Right lobe of liver (tissue), 6 donors: Measurements from ENCODE around the gene PIM3. TPM values are rescaled to one million over a fixed set of nuclear protein-coding genes. Genes with fewer than 3 reads are reported as not detected.

Experiments
- ATAC-seq, 4 donors: fragments of 200-7000 bp; cut with Tn5 transposase; one replicate each; pipeline ENCODE4 v1.9.1; 2020; ENCODE audit warnings: mild to moderate bottlenecking in 4 of 4, moderate library complexity in 4 of 4
- DNase-seq, 3 donors: peaks; one replicate each; pipeline ENCODE4 v3.0.0-alpha.2; 2020
- H3K27ac ChIP-seq, 3 donors: fragments of 200-600 bp; one replicate each; pipeline ENCODE4 v1.8.0; 2022
- H3K27me3 ChIP-seq, 2 donors: fragments of 200-600 bp; one replicate each; pipeline ENCODE4 v1.8.0; 2022
- H3K36me3 ChIP-seq, 4 donors: fragments of 200-600 bp; sonication (generic) in 1 of 4; one replicate each; pipeline versions ENCODE4 v1.5.1 to v1.8.0; 2017 to 2022; ENCODE audit warnings: control low read depth in 1 of 4
- H3K4me1 ChIP-seq, 4 donors: fragments of 200-600 bp; sonication (generic) in 1 of 4; one replicate each; pipeline versions ENCODE4 v1.5.1 to v1.8.0; 2017 to 2022; ENCODE audit warnings: control low read depth in 1 of 4
- H3K4me3 ChIP-seq, 3 donors: fragments of 200-600 bp; one replicate each; pipeline ENCODE4 v1.8.0; 2022
- H3K9me3 ChIP-seq, 4 donors: fragments of 200-600 bp; sonication (generic) in 1 of 4; one replicate each; pipeline versions ENCODE4 v1.5.1 to v1.8.0; 2017 to 2022; ENCODE audit warnings: control low read depth in 1 of 4
- POLR2A ChIP-seq: fragments of 450-650 bp; IDR thresholded peaks from one replicate; pipeline ENCODE4 v1.6.1; 2017; ENCODE audit warnings: antibody characterized with exemption, mild to moderate bottlenecking
- WGBS: methylation state at CpG from one replicate; pipeline ENCODE4 v1.1.6; 2018; ENCODE audit warnings: low coverage, low lambda C conversion rate; ENCODE audit not compliant: insufficient coverage; ENCODE audit errors: missing lambda C conversion rate; 5-methylcytosine and 5-hydroxymethylcytosine counted together
- intact Hi-C, 2 donors: fragments of 100-400 bp; cut with DNase I; formaldehyde crosslinking; loops; one replicate each; pipeline versions ENCODE4 v1.11.2 to v1.14.1; 2022
- total RNA-seq, 6 experiments: library from RNA; depleted of rRNA in 2 of 6; stranded (reverse); fragments of >200 nt in 2 of 6; fragmentation: NEBNext Ultra II Directional in 3 of 6; extraction: Animal tissue kit (Norgen Biotek cat#: 25700) in 3 of 6; gene quantifications; one replicate each; pipeline versions ENCODE4 v1.1.0 to v1.2.4, GENCODE V29; 2016 to 2023
- TF ChIP-seq, protein P1 (sequence below), 4 donors: fragments of 200-600 bp in 3 of 4; fragments of 450-650 bp in 1 of 4; IDR thresholded peaks; one replicate each; pipeline versions ENCODE4 v1.5.1 to v1.8.0; 2016 to 2022; ENCODE audit warnings: antibody characterized with exemption in 4 of 4, mild to moderate bottlenecking in 2 of 4
- donor health status: DM: no; HTN: yes; CAD: no.
- donor health status: DM: no; HTN: no; CAD: no.
- donor health status: DM: no; HTN: no; CAD: no.
- donor health status: DM: no; HTN: yes; CAD: no.
- donor health status: DM: no; HTN: yes; CAD: no.

The PIM3 gene
- total RNA-seq, 6 experiments from 2014 or later = 26.7 to 64.4 (median 32.8) TPM

DNA sequence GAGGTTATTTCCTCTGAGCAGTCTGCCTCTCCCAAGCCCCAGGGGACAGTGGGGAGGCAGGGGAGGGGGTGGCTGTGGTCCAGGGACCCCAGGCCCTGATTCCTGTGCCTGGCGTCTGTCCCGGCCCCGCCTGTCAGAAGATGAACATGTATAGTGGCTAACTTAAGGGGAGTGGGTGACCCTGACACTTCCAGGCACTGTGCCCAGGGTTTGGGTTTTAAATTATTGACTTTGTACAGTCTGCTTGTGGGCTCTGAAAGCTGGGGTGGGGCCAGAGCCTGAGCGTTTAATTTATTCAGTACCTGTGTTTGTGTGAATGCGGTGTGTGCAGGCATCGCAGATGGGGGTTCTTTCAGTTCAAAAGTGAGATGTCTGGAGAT, 3.1 kb downstream of the PIM3 start:
- DNase-seq (peak in 2 of 3 donors; percentile 28 to 56), ATAC-seq (no peak)
- intact Hi-C loops = no loop called here
- TF ChIP-seq, protein P1, sequence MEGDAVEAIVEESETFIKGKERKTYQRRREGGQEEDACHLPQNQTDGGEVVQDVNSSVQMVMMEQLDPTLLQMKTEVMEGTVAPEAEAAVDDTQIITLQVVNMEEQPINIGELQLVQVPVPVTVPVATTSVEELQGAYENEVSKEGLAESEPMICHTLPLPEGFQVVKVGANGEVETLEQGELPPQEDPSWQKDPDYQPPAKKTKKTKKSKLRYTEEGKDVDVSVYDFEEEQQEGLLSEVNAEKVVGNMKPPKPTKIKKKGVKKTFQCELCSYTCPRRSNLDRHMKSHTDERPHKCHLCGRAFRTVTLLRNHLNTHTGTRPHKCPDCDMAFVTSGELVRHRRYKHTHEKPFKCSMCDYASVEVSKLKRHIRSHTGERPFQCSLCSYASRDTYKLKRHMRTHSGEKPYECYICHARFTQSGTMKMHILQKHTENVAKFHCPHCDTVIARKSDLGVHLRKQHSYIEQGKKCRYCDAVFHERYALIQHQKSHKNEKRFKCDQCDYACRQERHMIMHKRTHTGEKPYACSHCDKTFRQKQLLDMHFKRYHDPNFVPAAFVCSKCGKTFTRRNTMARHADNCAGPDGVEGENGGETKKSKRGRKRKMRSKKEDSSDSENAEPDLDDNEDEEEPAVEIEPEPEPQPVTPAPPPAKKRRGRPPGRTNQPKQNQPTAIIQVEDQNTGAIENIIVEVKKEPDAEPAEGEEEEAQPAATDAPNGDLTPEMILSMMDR (IDR thresholded peaks at IDR 0.05) = no peak
- TF ChIP-seq POLR2A = no peak
- Histone ChIP-seq H3K36me3 (peaks cover 7 to 18% (median 12%) of the 10 kb centered on the region in 4 donors), H3K4me3 (peak overlapping the region; percentile 87 to 98 (median 95)), H3K4me1 (peaks cover 0 to 69% (median 40%) of the 10 kb centered on the region in 4 donors), H3K27ac (peak overlapping the region; percentile 88 to 97 (median 93)), H3K9me3 (no peaks in the 10 kb centered on the region), H3K27me3 (no peaks in the 10 kb centered on the region)
- 47% methylated on average over 3 of the region's 6 CpGs for WGBS

DNA sequence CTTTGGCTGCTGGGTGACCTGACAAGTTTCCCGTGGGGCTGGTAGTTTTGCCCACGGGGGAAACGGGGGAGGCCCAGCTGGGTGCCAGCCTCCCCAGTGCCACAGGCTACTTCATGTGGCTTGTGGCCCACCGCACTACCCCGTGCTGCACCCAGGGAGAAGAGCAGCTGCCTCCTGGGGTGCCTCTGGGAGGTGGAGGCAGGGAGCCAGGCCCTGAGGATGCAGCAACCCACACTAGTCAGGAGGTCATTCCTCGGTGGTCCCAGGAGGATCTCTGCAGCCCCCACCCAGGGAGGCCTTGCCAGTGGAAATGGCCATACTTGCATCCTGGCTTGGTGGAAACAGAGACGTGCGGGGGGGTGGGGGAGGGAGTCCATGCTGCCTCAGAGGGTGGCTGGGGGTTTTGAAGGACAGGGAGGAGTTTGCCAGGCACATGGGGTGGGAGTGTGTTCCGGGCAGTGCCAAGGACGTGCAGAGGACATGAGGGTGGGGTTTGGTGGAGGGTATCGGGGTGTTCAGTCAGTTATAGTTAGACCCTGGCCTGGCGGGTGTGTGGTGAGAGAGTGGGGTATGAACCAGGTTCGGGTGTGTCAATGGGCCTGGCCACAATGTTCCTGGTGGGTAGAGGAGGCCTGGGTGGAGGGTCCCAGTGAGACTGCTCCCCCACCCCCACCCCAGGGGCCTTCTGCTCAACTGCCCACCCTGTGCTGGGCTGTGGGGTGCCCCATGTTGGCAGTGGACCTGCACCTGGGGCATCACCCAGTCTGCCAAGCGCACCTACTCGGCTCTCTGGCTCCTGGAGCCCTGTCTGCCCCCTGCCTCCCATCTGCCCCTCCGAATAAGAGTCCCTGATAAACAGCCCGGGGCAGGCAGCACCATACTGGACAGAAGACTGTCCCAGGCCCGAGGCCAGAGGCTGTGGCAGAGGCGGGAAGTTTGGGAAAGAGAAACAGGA, 3.8 kb downstream of the PIM3 start:
- ATAC-seq (no peak), DNase-seq (peak in 2 of 3 donors; percentile 35 to 49)
- peak; percentile 18 for TF ChIP-seq POLR2A
- TF ChIP-seq, protein P1 (IDR thresholded peaks at IDR 0.05) = no peak
- Histone ChIP-seq H3K9me3 (no peaks in the 10 kb centered on the region), H3K27me3 (no peaks in the 10 kb centered on the region), H3K4me1 (peaks cover 0 to 74% (median 42%) of the 10 kb centered on the region in 4 donors), H3K27ac (peak overlapping the region; percentile 88 to 97 (median 93)), H3K36me3 (peaks cover 7 to 18% (median 12%) of the 10 kb centered on the region in 4 donors), H3K4me3 (peak overlapping the region; percentile 87 to 98 (median 95))
- WGBS = 49% methylated on average over 5 of the region's 19 CpGs
- intact Hi-C loops = no loop called here

DNA sequence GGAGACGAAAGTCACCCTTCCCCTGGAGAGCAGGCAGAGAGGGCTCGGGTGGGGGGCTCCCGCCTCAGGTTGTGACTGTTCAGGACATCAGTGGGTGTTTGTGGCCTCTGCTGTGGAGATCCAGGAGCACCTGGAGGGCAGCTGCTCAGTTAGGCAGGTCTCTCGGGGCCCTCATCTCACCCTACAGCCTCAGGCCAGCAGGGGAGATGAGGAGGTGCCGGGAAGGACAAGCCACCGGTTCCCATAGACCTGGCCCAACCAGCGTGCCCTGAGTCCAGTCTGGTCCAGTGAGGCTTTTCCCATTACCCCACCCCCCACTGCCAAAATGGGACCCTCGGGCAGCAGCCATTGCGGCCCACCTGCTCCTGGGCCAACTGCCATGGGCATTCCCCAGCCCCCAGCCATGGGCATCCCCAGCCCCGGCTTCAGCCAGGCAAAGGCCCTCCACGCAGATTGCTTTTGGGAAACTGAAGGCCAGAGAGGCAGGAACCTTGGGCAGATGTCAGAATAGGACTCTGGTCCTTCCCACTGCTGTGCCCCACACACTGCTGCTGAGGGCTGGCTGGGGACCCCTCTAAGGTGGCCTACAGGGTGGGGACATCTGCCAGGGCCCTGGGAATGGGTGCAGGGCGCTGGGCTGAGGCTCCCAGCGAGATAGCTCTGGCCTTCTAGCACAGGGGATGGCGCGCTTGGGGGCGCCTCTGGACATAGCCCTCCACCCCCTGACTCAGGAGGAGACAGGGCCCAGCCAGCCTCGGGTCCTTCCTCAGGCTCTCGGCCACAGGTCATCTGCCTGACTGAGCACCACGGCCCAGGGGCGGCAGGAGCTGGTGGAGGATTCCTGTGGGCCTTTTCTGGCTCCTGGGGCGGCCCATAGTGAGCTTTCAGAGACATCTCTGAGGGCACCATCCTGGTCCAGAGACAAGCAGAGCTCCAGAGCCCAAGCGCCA, 4.8 kb downstream of the PIM3 start:
- Histone ChIP-seq H3K9me3 (no peaks in the 10 kb centered on the region), H3K27me3 (no peaks in the 10 kb centered on the region), H3K4me1 (peaks cover 0 to 78% (median 45%) of the 10 kb centered on the region in 4 donors), H3K27ac (peak overlapping the region; percentile 88 to 97 (median 93)), H3K4me3 (no peak overlapping the region), H3K36me3 (peaks cover 7 to 18% (median 12%) of the 10 kb centered on the region in 4 donors)
- 60% methylated on average over 1 of the region's 22 CpGs for WGBS
- TF ChIP-seq POLR2A = no peak
- TF ChIP-seq, protein P1 (IDR thresholded peaks at IDR 0.05) = no peak
- DNase-seq (peak; percentile 42 to 59 (median 52)), ATAC-seq (no peak)
- intact Hi-C loops = no loop called here

DNA sequence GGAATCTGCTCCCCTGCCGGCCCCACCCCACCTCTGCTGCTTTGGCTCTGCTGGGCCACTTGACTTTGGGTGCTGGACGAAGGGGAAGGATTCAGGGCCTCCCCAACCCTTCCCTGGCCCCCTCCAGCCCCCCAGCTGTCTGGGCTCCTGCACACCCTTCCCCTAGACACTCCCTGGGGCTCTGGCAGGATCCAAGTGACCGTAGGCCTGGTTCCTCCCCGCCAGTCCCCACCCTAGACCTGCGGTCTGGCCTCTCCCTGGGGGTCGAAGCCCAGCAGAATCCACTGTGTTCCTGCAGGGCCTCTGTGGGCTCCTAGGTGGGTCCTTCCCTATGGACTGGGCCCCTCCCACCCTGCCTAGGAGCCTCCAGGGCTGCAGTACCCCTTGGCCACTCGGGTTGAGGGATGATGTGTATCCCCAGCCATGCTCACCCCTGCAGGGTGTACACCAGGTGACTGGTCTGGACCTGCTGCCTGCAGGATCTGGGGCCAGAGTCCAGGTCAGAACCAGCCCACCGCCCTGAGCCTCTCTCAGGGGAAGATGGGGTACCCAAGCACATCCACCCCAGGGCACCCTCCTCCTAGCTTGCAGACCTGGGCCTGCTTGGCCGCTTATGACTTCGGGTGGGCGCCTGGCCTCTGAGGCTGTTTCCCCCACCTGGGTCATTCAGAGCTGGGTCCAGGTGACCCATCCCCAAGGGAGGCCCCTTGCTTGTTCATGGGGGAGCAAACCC, 5.6 kb downstream of the PIM3 start:
- no CpG with 5 or more reads among the region's 11 CpGs for WGBS
- peak overlapping the region in 2 of 3 donors; percentile 34 to 44 for H3K4me3 ChIP-seq

More for the DNA sequence above, 5.6 kb downstream of the PIM3 start:
- H3K27ac ChIP-seq = peak overlapping the region; percentile 88 to 97 (median 91)
- peaks cover 7 to 18% (median 12%) of the 10 kb centered on the region in 4 donors for H3K36me3 ChIP-seq
- peak in 2 of 4 donors; percentile 0 to 1 for ATAC-seq
- no peaks in the 10 kb centered on the region for H3K9me3 ChIP-seq
- H3K4me1 ChIP-seq = peaks cover 0 to 81% (median 46%) of the 10 kb centered on the region in 4 donors
- H3K27me3 ChIP-seq = no peaks in the 10 kb centered on the region
- TF ChIP-seq, protein P1 (IDR thresholded peaks at IDR 0.05) = no peak
- no peak for TF ChIP-seq POLR2A
- intact Hi-C loops = no loop called here
- peak; percentile 57 to 72 (median 70) for DNase-seq
